ENCODE results near the gene TNFAIP8L3. TPM values are rescaled to one million over a fixed set of nuclear protein-coding genes. Genes with fewer than 3 reads are reported as not detected.

The TNFAIP8L3 gene
- total RNA-seq, 1 experiment from 2014 or later, result not detected

DNA sequence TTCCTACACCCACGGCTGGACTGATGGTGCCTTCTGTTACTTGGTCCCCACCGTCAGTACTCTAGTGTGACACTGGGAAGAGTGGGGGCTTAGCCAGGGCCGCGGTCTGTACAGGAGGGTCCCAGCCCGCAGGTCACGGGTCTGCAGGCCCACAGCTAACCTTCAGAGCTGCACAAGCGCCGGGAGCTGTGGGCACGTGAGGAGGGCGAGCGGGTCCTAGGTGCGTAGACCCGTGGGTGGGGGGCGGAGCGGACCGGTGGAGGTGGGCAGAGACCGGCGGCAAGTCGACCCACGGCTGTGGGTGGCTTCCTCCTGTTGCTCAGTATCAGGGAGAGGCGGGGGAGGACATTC is 1.2 kb downstream of the TNFAIP8L3 start:
- BruUV-seq (replicated peaks), result no TSS peak
- intact Hi-C loops (cut with micrococcal nuclease; ENCODE audit: unreplicated experiment), result no loop called here
- POLR2A ChIA-PET, result no interaction called here
- Mint-ChIP-seq H3K4me1 (ENCODE audit: low read depth, unreplicated experiment) (no peaks in the 10 kb centered on the region), H3K9me3 (ENCODE audit: unreplicated experiment) (no peaks in the 10 kb centered on the region), H3K27me3 (ENCODE audit: insufficient read depth, unreplicated experiment) (no peaks in the 10 kb centered on the region), H3K27ac (ENCODE audit: unreplicated experiment) (no peak overlapping the region), H3K36me3 (ENCODE audit: insufficient read depth, unreplicated experiment) (no peaks in the 10 kb centered on the region), H3K4me3 (ENCODE audit: unreplicated experiment) (peak overlapping the region; percentile 74)
- no peak for DNase-seq
- H3K4me1 ChIP-seq, result no peaks in the 10 kb centered on the region
- H3K9me3 ChIP-seq, result no peaks in the 10 kb centered on the region
- H3K36me3 ChIP-seq (ENCODE audit: control insufficient read depth, insufficient read depth, low read length), result no peaks in the 10 kb centered on the region
- TF ChIP-seq, protein P1, sequence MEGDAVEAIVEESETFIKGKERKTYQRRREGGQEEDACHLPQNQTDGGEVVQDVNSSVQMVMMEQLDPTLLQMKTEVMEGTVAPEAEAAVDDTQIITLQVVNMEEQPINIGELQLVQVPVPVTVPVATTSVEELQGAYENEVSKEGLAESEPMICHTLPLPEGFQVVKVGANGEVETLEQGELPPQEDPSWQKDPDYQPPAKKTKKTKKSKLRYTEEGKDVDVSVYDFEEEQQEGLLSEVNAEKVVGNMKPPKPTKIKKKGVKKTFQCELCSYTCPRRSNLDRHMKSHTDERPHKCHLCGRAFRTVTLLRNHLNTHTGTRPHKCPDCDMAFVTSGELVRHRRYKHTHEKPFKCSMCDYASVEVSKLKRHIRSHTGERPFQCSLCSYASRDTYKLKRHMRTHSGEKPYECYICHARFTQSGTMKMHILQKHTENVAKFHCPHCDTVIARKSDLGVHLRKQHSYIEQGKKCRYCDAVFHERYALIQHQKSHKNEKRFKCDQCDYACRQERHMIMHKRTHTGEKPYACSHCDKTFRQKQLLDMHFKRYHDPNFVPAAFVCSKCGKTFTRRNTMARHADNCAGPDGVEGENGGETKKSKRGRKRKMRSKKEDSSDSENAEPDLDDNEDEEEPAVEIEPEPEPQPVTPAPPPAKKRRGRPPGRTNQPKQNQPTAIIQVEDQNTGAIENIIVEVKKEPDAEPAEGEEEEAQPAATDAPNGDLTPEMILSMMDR (IDR thresholded peaks at IDR 0.05; ENCODE audit: insufficient read depth in 1 of 2, low read depth in 1 of 2, low read length in 1 of 2, severe bottlenecking in 1 of 2, unreplicated experiment in 1 of 2), result no peak
- H3K4me3 ChIP-seq (ENCODE audit: low read depth, low read length), result no peak overlapping the region
- CTCF ChIA-PET, result interaction anchor here (0.7 kb wide), 1 partner anchor 1358 kb away, joined by 5 read pairs; no protein-coding TSS in a partner anchor
- no peaks in the 10 kb centered on the region for H3K27me3 ChIP-seq (replicated peaks; ENCODE audit: control insufficient read depth, insufficient read depth, low read length)

DNA sequence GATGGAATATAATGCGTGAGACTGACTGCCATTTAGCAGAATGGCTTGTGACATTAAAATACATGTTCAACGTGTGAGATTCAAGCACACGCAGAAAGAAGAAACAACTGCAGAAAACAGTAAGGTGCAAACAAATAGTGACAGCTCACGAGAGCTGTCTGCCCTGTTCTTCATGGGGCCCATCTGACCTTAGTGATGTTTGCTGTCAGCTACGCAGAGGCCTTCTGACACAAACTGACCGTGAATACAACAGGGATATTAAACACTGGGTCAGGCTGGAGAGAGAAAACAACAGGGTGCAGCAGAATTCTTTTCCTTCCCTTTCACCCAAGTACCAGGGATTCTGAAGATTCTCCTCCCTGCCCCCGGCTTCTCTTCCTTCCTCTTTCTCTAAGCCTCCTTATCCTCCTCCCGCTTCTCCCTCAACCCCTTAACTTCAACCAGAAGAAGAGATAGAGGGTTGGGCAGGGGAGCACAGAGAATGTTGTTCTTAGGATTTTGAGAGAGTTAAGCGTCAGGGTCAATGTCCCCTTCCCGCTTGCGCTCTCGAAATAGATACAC is 2.1 kb downstream of the TNFAIP8L3 start:
- H3K4me1 Mint-ChIP-seq (ENCODE audit: low read depth, unreplicated experiment), result no peaks in the 10 kb centered on the region
- no peaks in the 10 kb centered on the region for H3K9me3 ChIP-seq
- H3K27me3 Mint-ChIP-seq (ENCODE audit: insufficient read depth, unreplicated experiment), result no peaks in the 10 kb centered on the region
- no peak overlapping the region for H3K4me3 ChIP-seq (ENCODE audit: low read depth, low read length)
- H3K4me3 Mint-ChIP-seq (ENCODE audit: unreplicated experiment), result no peak overlapping the region
- TF ChIP-seq, protein P1 (IDR thresholded peaks at IDR 0.05; ENCODE audit: insufficient read depth in 1 of 2, low read depth in 1 of 2, low read length in 1 of 2, severe bottlenecking in 1 of 2, unreplicated experiment in 1 of 2), result no peak
- POLR2A ChIA-PET, result no interaction called here
- no peaks in the 10 kb centered on the region for H3K9me3 Mint-ChIP-seq (ENCODE audit: unreplicated experiment)
- DNase-seq, result no peak
- CTCF ChIA-PET, result no interaction called here
- no peak overlapping the region for H3K27ac Mint-ChIP-seq (ENCODE audit: unreplicated experiment)
- no peaks in the 10 kb centered on the region for H3K4me1 ChIP-seq
- intact Hi-C loops (cut with micrococcal nuclease; ENCODE audit: unreplicated experiment), result no loop called here
- H3K27me3 ChIP-seq (replicated peaks; ENCODE audit: control insufficient read depth, insufficient read depth, low read length), result no peaks in the 10 kb centered on the region
- no peaks in the 10 kb centered on the region for H3K36me3 Mint-ChIP-seq (ENCODE audit: insufficient read depth, unreplicated experiment)
- no TSS peak for BruUV-seq (replicated peaks)
- no peaks in the 10 kb centered on the region for H3K36me3 ChIP-seq (ENCODE audit: control insufficient read depth, insufficient read depth, low read length)

DNA sequence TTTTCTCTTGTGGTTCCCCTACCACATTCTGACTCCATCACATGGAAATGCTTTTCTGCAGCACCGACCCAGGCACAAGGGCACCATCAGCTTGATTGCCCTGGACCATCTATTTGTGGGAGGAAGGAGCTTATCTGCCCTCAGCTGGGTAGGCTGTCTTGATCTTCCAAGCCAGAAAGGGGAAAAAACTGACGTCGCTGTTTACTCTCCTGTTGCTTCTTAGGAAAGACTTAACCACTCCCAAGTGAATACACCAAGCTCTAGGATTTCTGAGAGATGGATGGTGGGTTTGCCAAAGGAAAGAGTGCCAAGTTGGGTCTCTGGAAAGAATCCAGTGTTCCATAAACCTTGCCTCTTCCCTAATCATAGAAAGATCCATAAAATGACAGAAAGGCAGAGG is 4.0 kb downstream of the TNFAIP8L3 start:
- Mint-ChIP-seq H3K27ac (ENCODE audit: unreplicated experiment) (no peak overlapping the region), H3K4me1 (ENCODE audit: low read depth, unreplicated experiment) (no peaks in the 10 kb centered on the region), H3K9me3 (ENCODE audit: unreplicated experiment) (no peaks in the 10 kb centered on the region), H3K36me3 (ENCODE audit: insufficient read depth, unreplicated experiment) (no peaks in the 10 kb centered on the region), H3K4me3 (ENCODE audit: unreplicated experiment) (no peak overlapping the region), H3K27me3 (ENCODE audit: insufficient read depth, unreplicated experiment) (no peaks in the 10 kb centered on the region)
- ChIA-PET CTCF (no interaction called here), POLR2A (no interaction called here)
- no peaks in the 10 kb centered on the region for H3K4me1 ChIP-seq
- DNase-seq, result no peak
- intact Hi-C loops (cut with micrococcal nuclease; ENCODE audit: unreplicated experiment), result no loop called here
- no peaks in the 10 kb centered on the region for H3K36me3 ChIP-seq (ENCODE audit: control insufficient read depth, insufficient read depth, low read length)
- H3K27me3 ChIP-seq (replicated peaks; ENCODE audit: control insufficient read depth, insufficient read depth, low read length), result no peaks in the 10 kb centered on the region
- H3K9me3 ChIP-seq, result no peaks in the 10 kb centered on the region
- no peak overlapping the region for H3K4me3 ChIP-seq (ENCODE audit: low read depth, low read length)
- TF ChIP-seq, protein P1 (IDR thresholded peaks at IDR 0.05; ENCODE audit: insufficient read depth in 1 of 2, low read depth in 1 of 2, low read length in 1 of 2, severe bottlenecking in 1 of 2, unreplicated experiment in 1 of 2), result no peak
- BruUV-seq (replicated peaks), result no TSS peak

Data from Caco-2 (cell line).